ENCODE results near the gene ERN1.

ERN1 gene

GRCh38 chr17:64084086-64084939 is 45.6 kb downstream of the ERN1 start:
- no peak for DNase-seq (ENCODE audit: low read depth in 2 of 2)

GRCh38 chr17:64083563-64084085 is 46.3 kb downstream of the ERN1 start:
- no peak for DNase-seq (ENCODE audit: low read depth in 2 of 2)

GRCh38 chr17:64083093-64083492 is 46.9 kb downstream of the ERN1 start:
- no peak for DNase-seq (ENCODE audit: low read depth in 2 of 2)

- DNase-seq (ENCODE audit: low read depth in 2 of 2) = peak in 1 of 2 donors; percentile 12
These were observed 47.8 kb downstream of the ERN1 start for GRCh38 chr17:64081802-64082799.

- DNase-seq (ENCODE audit: low read depth in 2 of 2) = no peak
These were observed 49.7 kb downstream of the ERN1 start for GRCh38 chr17:64080174-64080618.

GRCh38 chr17:64077379-64077778 is 52.6 kb downstream of the ERN1 start:
- no peak for DNase-seq (ENCODE audit: low read depth in 2 of 2)

- DNase-seq (ENCODE audit: low read depth in 2 of 2) = no peak
These were observed 54.0 kb downstream of the ERN1 start for GRCh38 chr17:64075913-64076312.

- no peak for DNase-seq (ENCODE audit: low read depth in 2 of 2)
These were observed 55.1 kb downstream of the ERN1 start for GRCh38 chr17:64074704-64075426.

GRCh38 chr17:64073771-64074703 is 55.9 kb downstream of the ERN1 start:
- DNase-seq (ENCODE audit: low read depth in 2 of 2) = no peak

GRCh38 chr17:64071111-64071510 is 58.8 kb downstream of the ERN1 start:
- no peak for DNase-seq (ENCODE audit: low read depth in 2 of 2)

GRCh38 chr17:64070213-64070612 is 59.7 kb downstream of the ERN1 start:
- no peak for DNase-seq (ENCODE audit: low read depth in 2 of 2)

GRCh38 chr17:64069143-64069542 is 60.8 kb downstream of the ERN1 start:
- no peak for DNase-seq (ENCODE audit: low read depth in 2 of 2)

GRCh38 chr17:64067657-64068056 is 62.3 kb downstream of the ERN1 start:
- no peak for DNase-seq (ENCODE audit: low read depth in 2 of 2)

GRCh38 chr17:64066716-64067115 is 63.2 kb downstream of the ERN1 start:
- DNase-seq (ENCODE audit: low read depth in 2 of 2) = no peak

GRCh38 chr17:64065161-64065560 is 64.8 kb downstream of the ERN1 start:
- DNase-seq (ENCODE audit: low read depth in 2 of 2) = no peak

GRCh38 chr17:64064331-64064730 is 65.6 kb downstream of the ERN1 start:
- no peak for DNase-seq (ENCODE audit: low read depth in 2 of 2)

GRCh38 chr17:64063766-64064224 is 66.1 kb downstream of the ERN1 start:
- peak; percentile 22 for DNase-seq (ENCODE audit: low read depth in 2 of 2)

- DNase-seq (ENCODE audit: low read depth in 2 of 2) = no peak
These were observed 66.9 kb downstream of the ERN1 start for GRCh38 chr17:64063088-64063487.

GRCh38 chr17:64061178-64061898 is 68.6 kb downstream of the ERN1 start:
- peak in 1 of 2 donors; percentile 22 for DNase-seq (ENCODE audit: low read depth in 2 of 2)

GRCh38 chr17:64060331-64060730 is 69.6 kb downstream of the ERN1 start:
- DNase-seq (ENCODE audit: low read depth in 2 of 2) = no peak

Data from stimulated activated CD4-positive, alpha-beta T cell treated with anti-CD3 and anti-CD28 coated beads, Interleukin-15, amount 100 ng/mL, for 48 hours (primary cell).